ENCODE data around the gene BICRA.
"Not testable (repeated sequence)": the region's sequence is repeated elsewhere in the genome, so short reads cannot be mapped to it uniquely, and the experiment has no call there.

BICRA gene

GRCh38 chr19:47663911-47664771, 55.2 kb downstream of the BICRA start:
- DNase-seq: peak; percentile 44

GRCh38 chr19:47668556-47668955, 59.6 kb downstream of the BICRA start:
- DNase-seq: not testable (repeated sequence)

- DNase-seq: no peak
These were observed 61.8 kb downstream of the BICRA start for GRCh38 chr19:47670736-47671135.

- no peak for DNase-seq
These were observed 62.6 kb downstream of the BICRA start for GRCh38 chr19:47671499-47671898.

- DNase-seq: no peak
These were observed 64.5 kb downstream of the BICRA start for GRCh38 chr19:47673426-47673825.

GRCh38 chr19:47674548-47674947, 65.6 kb downstream of the BICRA start:
- DNase-seq: no peak

- DNase-seq: no peak
These were observed 66.3 kb downstream of the BICRA start for GRCh38 chr19:47675271-47675670.

- DNase-seq: no peak
These were observed 66.9 kb downstream of the BICRA start for GRCh38 chr19:47675859-47676258.

GRCh38 chr19:47676811-47677210, 67.9 kb downstream of the BICRA start:
- DNase-seq: no peak

GRCh38 chr19:47679251-47679900, 70.4 kb downstream of the BICRA start:
- no peak for DNase-seq

- DNase-seq: no peak
These were observed 71.3 kb downstream of the BICRA start for GRCh38 chr19:47679922-47680857.

- DNase-seq: no peak
These were observed 72.0 kb downstream of the BICRA start for GRCh38 chr19:47680858-47681332.

- DNase-seq: no peak
These were observed 72.5 kb downstream of the BICRA start for GRCh38 chr19:47681388-47681787.

GRCh38 chr19:47681936-47682335, 73.0 kb downstream of the BICRA start:
- no peak for DNase-seq

GRCh38 chr19:47682939-47683338, 74.0 kb downstream of the BICRA start:
- no peak for DNase-seq

- DNase-seq: no peak
These were observed 77.9 kb downstream of the BICRA start for GRCh38 chr19:47686679-47687450.

- no peak for DNase-seq
These were observed 79.0 kb downstream of the BICRA start for GRCh38 chr19:47687906-47688305.

GRCh38 chr19:47691090-47691489, 82.2 kb downstream of the BICRA start:
- DNase-seq: no peak

- no peak for DNase-seq
These were observed 82.8 kb downstream of the BICRA start for GRCh38 chr19:47691782-47692181.

GRCh38 chr19:47693489-47693888, 84.6 kb downstream of the BICRA start:
- no peak for DNase-seq

GRCh38 chr19:47693903-47694302, 85.0 kb downstream of the BICRA start:
- DNase-seq: no peak

All from femur (tissue), 1 donor.